HG03196 (cell line): Measurements from ENCODE around the gene PDE9A.
"Not testable (repeated sequence)": the region's sequence is repeated elsewhere in the genome, so short reads cannot be mapped to it uniquely, and the experiment has no call there.

Experiments
- ATAC-seq: cut with Tn5 transposase; IDR thresholded peaks from one replicate; pipeline ENCODE4 v1.9.1; 2021; ENCODE audit not compliant: unreplicated experiment

PDE9A gene

DNA sequence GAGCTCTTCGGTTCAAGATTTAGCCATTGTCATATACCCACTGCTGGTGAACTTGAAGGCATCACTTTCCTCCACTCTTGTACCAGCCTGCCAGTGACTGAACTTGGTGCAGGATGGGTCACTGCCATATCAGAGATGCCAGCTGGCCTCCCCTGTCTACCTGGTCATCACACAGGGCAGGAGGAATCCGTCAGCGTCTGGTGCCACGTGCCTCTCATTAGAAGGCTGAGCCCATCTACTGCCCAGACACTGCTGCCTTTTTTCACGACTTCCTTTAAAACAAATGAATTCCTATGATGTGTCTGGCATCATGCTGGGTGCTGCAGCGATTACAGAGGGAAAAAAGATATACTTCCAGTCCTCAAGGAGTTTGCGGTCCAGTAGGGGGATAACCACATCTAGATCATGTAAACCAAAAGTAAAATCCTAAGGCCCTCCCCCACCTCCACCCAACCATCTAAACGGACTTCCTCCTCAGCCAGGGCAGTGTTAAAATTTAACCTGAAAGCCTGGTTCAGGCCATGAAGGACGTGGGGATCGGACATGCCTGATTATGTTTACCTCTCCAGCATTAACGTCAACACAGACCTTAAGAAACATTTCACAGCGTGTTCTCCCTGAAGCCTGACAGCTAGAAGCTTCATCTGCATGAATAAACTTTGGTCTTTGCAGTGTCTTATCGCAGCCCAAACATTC lies 29.2 kb upstream of the PDE9A start:
- no peak for ATAC-seq

- no peak for ATAC-seq
Observed at GRCh38 chr21:42624936-42625335, 28.5 kb upstream of the PDE9A start.

- no peak for ATAC-seq
Observed at GRCh38 chr21:42626171-42626570, 27.2 kb upstream of the PDE9A start.

DNA sequence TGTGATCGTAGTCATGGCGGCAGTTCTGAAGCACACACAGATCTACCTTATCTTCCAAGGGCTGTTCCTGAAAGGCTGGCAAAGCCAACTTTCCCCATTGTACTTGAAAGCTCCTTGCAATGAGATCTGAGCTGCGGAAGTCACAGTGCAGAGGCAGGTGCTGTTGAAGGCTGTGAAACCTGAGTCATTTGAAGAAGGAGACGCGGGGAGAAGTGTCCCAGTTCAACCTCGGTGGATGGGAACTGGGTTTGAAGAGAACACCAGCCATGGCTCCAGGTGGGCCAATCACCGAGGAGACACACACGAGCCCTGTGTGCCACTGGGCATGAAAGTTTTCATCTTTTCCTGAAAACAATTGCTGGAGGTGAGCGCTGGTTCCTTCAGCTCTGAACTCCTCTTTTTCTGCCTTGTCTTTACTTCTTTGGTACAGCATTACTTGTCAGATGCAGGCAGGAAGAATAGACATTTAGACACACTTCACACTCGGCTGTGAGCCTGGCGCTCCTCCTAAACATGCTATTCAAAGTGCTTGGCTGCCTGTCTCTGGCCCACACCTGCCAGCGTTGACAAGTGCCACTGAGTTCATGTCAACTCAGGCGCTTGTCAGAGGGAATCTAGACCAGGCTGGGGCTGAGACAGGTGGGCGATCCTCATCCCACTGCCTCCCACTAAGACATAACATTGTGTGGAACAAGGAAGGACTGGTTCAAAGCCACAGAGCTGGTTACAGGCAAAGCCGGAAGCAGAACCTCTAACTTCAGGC lies 25.7 kb upstream of the PDE9A start:
- ATAC-seq, result no peak

DNA sequence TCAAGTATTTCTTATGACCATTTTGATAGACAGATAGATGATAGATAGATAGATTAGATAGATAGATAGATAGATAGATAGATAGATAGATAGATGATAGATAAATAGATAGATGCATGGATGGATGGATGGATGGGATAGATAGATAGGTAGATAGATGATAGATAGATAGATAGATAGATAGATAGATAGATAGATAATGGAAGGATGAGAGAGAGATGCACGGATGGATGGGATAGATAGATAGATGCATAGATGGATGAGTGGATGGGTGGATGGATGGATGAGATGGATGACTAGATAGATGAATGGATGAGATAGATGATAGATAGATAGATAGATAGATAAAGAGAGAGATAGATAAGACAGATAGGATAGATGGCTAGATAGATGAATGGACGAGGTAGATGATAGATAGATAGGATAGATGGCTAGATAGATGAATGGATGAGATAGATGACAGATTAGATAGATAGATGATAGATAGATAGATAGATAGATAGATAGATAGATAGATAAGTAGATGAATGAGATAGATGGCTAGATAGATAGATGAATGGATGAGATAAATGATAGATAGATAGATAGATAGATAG lies 24.9 kb upstream of the PDE9A start:
- not testable (repeated sequence) for ATAC-seq

GRCh38 chr21:42629933-42630589 lies 23.4 kb upstream of the PDE9A start:
- no peak for ATAC-seq

GRCh38 chr21:42630626-42631025 lies 22.8 kb upstream of the PDE9A start:
- no peak for ATAC-seq

GRCh38 chr21:42631142-42631541 lies 22.3 kb upstream of the PDE9A start:
- no peak for ATAC-seq

DNA sequence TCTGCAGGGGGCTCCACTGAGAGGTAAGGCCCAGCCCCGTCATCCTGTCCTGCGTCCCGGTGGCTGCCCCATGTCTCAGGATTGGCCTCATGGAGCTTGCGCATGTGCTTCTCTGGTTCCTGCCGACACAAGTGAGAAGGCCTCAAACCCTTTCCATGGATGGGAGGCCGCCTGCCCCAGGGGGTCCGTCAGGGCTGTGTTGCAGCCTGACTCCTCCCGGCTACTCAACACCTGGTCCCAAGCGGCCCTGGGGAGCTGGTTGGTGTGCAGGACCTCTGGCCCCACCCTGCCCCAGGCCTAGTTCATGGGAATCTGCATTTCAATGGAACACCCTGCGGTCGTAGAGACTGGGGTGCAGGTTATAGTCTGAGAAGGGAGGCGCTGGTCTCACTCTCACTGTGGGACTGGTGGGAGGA lies 21.1 kb upstream of the PDE9A start:
- no peak for ATAC-seq

GRCh38 chr21:42632771-42633690 lies 20.4 kb upstream of the PDE9A start:
- no peak for ATAC-seq

DNA sequence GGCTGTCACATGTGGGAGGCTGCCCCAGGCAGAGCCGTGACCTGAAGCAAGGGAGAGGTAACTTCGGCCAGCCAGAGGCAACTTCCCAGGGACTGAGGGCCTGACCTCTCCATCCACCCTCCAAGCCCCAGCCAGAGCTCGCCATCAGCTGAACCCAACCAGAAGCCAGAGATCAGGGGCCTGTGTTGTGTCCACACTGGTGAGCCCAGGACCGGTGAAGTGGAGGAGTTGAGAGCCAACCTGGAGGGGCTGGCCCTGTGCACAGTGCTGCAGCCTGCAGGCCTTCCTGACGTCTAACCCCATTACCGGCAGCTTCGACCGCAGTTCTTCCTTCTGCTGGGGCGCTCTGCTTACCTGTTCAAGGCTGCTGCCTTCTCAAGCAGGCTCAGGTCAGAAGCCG lies 19.6 kb upstream of the PDE9A start:
- no peak for ATAC-seq

DNA sequence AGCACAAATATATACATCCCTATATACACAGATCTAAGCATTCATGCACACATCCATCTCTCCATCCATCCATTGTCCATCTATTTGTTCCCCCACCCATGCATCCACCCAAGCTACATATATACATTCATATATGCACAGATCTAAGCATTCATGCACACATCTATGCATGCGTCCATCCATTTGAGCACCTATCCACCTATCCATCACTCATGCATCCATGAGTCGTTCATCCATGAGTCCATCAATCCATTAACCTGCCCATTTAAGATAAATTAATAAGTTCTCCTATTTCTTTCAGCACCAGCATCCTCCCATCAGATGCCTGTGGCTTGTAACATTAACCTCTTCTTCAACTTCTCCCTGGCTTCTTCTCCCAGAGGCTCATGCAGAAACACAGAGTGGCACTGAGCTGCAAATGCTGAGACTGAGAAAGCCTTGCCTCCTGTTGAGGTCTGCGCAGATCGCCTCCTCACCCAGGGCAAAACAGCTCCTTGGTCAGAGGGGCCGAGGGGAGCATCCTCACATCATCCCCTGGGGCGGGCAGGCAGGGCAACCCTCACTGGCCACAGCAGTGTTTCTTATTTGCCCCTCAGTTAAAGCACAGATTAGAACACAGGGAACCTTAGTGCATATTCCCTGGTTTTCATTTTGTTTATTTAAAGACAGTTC lies 17.4 kb upstream of the PDE9A start:
- no peak for ATAC-seq

DNA sequence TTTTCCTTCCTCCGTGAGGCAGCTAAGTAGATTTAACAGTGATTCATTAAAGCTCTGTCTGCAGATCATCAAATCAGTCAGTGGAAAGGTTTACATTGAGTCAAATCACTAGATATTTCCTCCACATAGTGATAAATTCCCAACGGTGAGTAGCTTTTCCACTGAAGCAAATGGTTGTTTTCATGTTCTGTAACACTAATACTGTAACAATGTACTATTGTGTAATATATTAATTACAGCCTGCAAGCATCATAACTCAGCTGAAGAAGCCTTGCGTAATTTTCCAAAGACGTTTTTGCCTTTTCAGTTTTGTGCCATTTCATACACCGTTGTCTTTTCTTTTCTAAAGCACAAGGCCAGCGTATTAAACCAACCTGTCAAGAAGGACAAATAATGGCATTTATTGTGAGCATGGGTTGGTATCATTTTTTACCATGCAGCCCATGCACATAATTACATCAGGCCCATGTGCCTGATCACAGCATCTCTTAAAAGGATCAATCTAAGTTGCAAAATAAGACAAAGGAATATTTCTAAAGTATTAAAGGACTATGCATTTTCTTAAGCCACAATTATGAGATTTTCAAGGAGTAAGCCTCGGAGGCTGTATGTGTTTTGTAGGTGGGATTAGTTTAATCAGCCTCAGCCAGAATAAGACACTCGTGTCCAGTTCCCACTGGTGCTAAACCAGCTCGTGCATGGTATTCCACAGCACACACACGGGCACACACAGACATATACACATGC lies 16.7 kb upstream of the PDE9A start:
- ATAC-seq, result no peak

- ATAC-seq, result no peak
Observed at GRCh38 chr21:42637267-42638041, 16.0 kb upstream of the PDE9A start.

GRCh38 chr21:42638266-42638863 lies 15.1 kb upstream of the PDE9A start:
- ATAC-seq, result no peak

DNA sequence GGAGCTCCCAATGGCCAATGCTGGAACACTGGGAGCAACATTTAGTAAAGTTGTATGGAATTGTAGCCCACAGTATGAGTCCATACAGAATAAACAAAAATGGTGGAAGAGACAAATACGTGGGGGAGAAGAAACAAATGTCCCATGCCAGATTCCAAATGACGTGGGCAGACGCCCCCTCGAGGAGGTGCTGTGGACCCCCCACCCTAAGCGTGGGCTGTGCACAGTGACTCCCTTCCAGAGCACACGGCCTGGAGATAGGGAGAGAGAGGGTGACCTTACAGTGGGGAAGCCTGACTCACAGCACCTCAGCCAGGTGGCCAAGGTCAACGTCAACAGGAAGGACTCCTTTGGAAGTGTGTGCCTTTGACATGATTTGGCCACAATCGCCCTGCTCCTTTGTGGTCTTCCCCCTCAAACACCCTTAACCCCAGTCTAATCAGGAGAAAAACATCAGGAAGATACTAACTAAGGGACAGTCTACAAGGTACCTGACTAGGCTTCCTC lies 13.7 kb upstream of the PDE9A start:
- ATAC-seq, result no peak

GRCh38 chr21:42640486-42640885 lies 12.9 kb upstream of the PDE9A start:
- no peak for ATAC-seq
